ENCODE data around the gene NKD1.
A peak's percentile ranks its signal among the peaks of the same experiment; 100 is the strongest.

Gene NKD1

GRCh38 chr16:50587543-50587942 lies 39.3 kb downstream of the NKD1 start:
- Histone ChIP-seq H3K9ac (ENCODE audit: low read length) (no peak overlapping the region), H3K27me3 (replicated peaks; ENCODE audit: control insufficient read depth, insufficient read depth, low read length) (peaks cover 4% of the 10 kb centered on the region)
- no peak for DNase-seq (ENCODE audit: low read depth)

GRCh38 chr16:50588276-50588675 lies 40.1 kb downstream of the NKD1 start:
- H3K27me3 ChIP-seq (replicated peaks; ENCODE audit: control insufficient read depth, insufficient read depth, low read length): peaks cover 9% of the 10 kb centered on the region
- H3K9ac ChIP-seq (ENCODE audit: low read length): no peak overlapping the region
- DNase-seq (ENCODE audit: low read depth): no peak
- H3K4me3 ChIP-seq (ENCODE audit: low read length): no peak overlapping the region
- H3K36me3 ChIP-seq (ENCODE audit: control insufficient read depth, insufficient read depth, low read length, severe bottlenecking): no peaks in the 10 kb centered on the region
- peaks cover 6% of the 10 kb centered on the region for H3K9me3 ChIP-seq (ENCODE audit: control insufficient read depth, low read length)
- H3K4me1 ChIP-seq (ENCODE audit: control insufficient read depth, insufficient read depth, low read length): peaks cover 23% of the 10 kb centered on the region

More at GRCh38 chr16:50587543-50587942, 39.3 kb downstream of the NKD1 start:
- H3K4me3 ChIP-seq (ENCODE audit: low read length): no peak overlapping the region
- H3K9me3 ChIP-seq (ENCODE audit: control insufficient read depth, low read length): peaks cover 6% of the 10 kb centered on the region
- H3K4me1 ChIP-seq (ENCODE audit: control insufficient read depth, insufficient read depth, low read length): peaks cover 19% of the 10 kb centered on the region
- H3K36me3 ChIP-seq (ENCODE audit: control insufficient read depth, insufficient read depth, low read length, severe bottlenecking): no peaks in the 10 kb centered on the region

GRCh38 chr16:50591209-50591608 lies 43.0 kb downstream of the NKD1 start:
- H3K9me3 ChIP-seq (ENCODE audit: control insufficient read depth, low read length): peaks cover 6% of the 10 kb centered on the region
- no peak overlapping the region for H3K4me3 ChIP-seq (ENCODE audit: low read length)
- no peaks in the 10 kb centered on the region for H3K36me3 ChIP-seq (ENCODE audit: control insufficient read depth, insufficient read depth, low read length, severe bottlenecking)
- peaks cover 24% of the 10 kb centered on the region for H3K27me3 ChIP-seq (replicated peaks; ENCODE audit: control insufficient read depth, insufficient read depth, low read length)
- H3K9ac ChIP-seq (ENCODE audit: low read length): no peak overlapping the region
- DNase-seq (ENCODE audit: low read depth): no peak
- H3K4me1 ChIP-seq (ENCODE audit: control insufficient read depth, insufficient read depth, low read length): peaks cover 9% of the 10 kb centered on the region

DNA sequence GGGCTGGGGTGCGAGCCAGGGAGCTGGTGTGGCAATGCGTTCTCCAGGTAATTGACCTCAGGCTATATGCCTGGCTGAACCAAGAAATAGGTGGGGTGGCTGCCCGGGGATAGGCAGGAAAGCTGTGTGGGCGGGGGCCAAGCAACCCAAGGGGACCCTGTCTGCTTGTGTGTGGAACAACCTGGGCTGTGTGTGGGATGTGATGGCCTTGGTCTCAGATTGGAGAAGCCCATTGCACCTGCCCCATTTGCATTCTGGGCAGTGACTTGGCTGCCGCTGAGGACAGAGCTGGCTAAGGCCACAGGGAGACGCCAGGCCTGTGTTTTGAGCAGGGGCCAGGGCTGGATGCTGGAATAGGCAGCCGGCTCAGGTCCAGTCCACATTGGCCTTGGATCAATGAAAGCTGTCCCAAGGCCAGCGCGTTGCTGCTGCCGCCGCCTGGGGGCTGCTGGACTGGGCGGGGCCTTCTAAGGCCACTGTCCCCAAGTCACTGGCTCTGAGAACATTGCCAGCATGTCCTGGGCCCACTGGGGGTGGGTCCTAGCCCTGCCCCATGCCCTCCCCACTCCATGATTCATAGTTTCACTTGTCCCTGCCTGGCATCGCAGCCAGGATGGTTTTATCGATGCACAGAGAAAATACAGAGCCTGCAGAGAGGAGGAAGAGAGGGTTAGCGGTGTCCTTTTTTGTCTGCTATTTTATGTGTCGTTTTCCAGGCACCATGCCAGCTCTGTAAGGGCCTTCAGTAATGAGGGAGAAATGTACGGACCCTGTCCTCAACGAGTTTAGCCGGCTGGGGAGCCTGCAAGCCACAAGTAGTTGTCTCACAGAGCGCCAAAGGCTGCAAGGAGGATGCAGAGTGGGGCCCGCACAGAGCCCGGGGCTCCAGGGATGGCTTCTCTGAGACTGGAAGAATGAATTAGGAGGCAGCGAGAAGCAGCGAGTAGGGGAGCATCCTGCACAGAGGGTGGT lies 43.9 kb downstream of the NKD1 start:
- Histone ChIP-seq H3K4me1 (ENCODE audit: control insufficient read depth, insufficient read depth, low read length) (peaks cover 9% of the 10 kb centered on the region), H3K4me3 (ENCODE audit: low read length) (peak overlapping the region; percentile 57), H3K27me3 (replicated peaks; ENCODE audit: control insufficient read depth, insufficient read depth, low read length) (peaks cover 25% of the 10 kb centered on the region), H3K36me3 (ENCODE audit: control insufficient read depth, insufficient read depth, low read length, severe bottlenecking) (no peaks in the 10 kb centered on the region), H3K9me3 (ENCODE audit: control insufficient read depth, low read length) (peaks cover 4% of the 10 kb centered on the region), H3K9ac (ENCODE audit: low read length) (no peak overlapping the region)
- DNase-seq (ENCODE audit: low read depth): no peak

DNA sequence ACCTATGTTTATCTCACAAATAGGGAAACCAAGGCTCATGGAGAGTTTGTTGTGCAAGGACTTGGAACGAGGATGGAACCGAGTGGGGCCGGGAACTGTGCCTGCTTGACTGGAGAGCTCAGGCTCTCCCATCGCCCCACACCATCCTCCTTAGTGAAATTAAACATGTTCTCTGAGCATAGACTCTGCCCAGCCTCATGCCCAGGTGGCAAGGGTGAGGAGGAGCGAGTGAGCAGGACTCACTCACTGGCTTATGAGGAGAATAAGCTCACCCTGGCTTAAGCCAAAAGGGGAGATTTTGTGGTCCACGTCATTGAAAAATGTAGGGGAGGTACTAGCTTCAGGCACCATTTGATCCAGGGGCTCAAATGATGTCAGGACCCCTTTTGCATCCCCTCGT lies 44.8 kb downstream of the NKD1 start:
- no peak overlapping the region for H3K9ac ChIP-seq (ENCODE audit: low read length)
- H3K4me3 ChIP-seq (ENCODE audit: low read length): no peak overlapping the region
- no peaks in the 10 kb centered on the region for H3K9me3 ChIP-seq (ENCODE audit: control insufficient read depth, low read length)
- peaks cover 9% of the 10 kb centered on the region for H3K4me1 ChIP-seq (ENCODE audit: control insufficient read depth, insufficient read depth, low read length)
- no peaks in the 10 kb centered on the region for H3K36me3 ChIP-seq (ENCODE audit: control insufficient read depth, insufficient read depth, low read length, severe bottlenecking)
- peaks cover 25% of the 10 kb centered on the region for H3K27me3 ChIP-seq (replicated peaks; ENCODE audit: control insufficient read depth, insufficient read depth, low read length)
- DNase-seq (ENCODE audit: low read depth): no peak

DNA sequence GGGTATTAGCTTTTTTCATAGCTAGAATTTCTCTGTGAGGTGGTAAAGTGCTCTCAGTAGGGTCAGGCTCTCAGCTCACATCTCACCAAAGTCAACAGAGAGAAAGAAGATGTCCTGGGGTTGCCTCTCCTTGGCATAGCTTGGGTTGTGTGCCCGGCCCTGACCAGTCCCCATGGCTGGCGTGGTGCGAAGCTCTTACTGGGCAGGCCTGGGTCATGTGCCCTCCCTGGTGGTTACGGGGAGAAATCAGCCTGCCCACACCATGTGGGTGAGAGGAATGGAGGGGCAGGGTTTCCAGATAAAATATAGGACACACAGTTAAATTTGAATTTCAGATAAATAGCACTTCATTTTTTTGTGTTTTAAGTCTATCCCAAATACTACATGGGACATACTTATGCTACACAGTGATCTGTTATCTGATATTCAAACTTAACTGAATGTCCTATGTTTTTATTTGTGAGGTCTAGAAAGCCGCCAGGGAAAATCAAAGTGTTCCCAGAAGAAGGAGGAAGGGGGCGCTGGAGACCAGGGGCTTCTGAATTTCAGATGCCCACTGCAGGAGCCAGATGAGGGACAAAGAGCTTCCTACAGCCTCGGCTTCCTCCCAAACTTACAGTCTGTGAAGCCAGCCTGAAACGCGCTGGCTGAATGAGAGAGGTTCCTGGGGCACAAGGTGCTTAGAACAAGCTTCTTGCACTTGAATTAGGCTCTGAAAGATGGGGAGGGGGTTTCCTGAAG lies 45.4 kb downstream of the NKD1 start:
- peaks cover 25% of the 10 kb centered on the region for H3K27me3 ChIP-seq (replicated peaks; ENCODE audit: control insufficient read depth, insufficient read depth, low read length)
- DNase-seq (ENCODE audit: low read depth): peak; percentile 31
- no peaks in the 10 kb centered on the region for H3K9me3 ChIP-seq (ENCODE audit: control insufficient read depth, low read length)
- H3K36me3 ChIP-seq (ENCODE audit: control insufficient read depth, insufficient read depth, low read length, severe bottlenecking): no peaks in the 10 kb centered on the region
- H3K4me3 ChIP-seq (ENCODE audit: low read length): no peak overlapping the region
- H3K9ac ChIP-seq (ENCODE audit: low read length): no peak overlapping the region
- peaks cover 9% of the 10 kb centered on the region for H3K4me1 ChIP-seq (ENCODE audit: control insufficient read depth, insufficient read depth, low read length)

DNA sequence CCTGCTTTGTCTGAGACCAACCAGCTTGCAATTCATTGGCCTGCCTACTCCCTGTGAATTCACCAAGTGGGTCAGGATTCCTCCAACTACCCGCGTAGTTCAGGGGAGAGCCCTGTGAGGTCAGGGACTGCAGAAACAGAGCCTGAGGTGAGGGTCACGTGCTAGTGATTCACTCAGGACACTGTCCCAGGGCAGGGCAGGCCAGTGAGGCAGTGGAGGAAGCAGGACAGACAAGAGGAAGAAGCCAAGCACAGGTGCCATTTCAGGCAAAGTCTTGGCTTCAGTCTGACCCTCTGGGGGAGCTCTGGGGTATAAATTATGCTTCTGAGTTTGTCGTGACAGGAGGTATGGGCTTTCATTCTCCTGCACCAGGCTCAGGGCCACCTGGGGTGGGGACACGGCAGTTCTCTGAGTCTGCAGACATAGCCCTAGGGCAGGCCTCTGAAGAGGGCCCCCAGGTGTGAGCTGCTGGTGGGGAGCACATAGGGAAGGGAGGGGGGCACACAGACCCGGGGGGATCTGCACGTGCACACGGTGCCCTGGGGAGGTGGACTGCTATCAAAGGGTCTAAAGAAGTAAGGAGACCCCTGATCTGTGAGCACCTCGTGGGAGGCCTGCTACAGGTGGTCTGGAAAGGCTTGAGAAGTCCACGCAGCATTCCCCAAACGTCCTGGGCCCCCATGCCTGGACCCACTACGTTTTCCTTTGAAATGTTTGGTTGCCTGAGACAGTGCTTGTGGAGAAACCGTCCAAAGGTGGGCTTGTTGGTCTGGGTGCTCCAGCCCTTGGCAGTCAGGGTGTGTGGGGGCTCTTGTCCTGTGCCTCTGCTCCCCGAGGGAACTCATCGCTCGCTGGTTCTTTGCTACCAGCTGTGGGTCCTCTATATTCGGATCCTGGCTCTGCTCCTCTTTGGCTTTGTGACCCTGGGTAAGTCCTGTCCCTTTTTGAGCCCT lies 46.4 kb downstream of the NKD1 start:
- H3K4me3 ChIP-seq (ENCODE audit: low read length): no peak overlapping the region
- DNase-seq (ENCODE audit: low read depth): no peak
- no peak overlapping the region for H3K9ac ChIP-seq (ENCODE audit: low read length)
- H3K27me3 ChIP-seq (replicated peaks; ENCODE audit: control insufficient read depth, insufficient read depth, low read length): peaks cover 25% of the 10 kb centered on the region
- H3K4me1 ChIP-seq (ENCODE audit: control insufficient read depth, insufficient read depth, low read length): peaks cover 9% of the 10 kb centered on the region
- H3K36me3 ChIP-seq (ENCODE audit: control insufficient read depth, insufficient read depth, low read length, severe bottlenecking): no peaks in the 10 kb centered on the region
- H3K9me3 ChIP-seq (ENCODE audit: control insufficient read depth, low read length): no peaks in the 10 kb centered on the region

DNA sequence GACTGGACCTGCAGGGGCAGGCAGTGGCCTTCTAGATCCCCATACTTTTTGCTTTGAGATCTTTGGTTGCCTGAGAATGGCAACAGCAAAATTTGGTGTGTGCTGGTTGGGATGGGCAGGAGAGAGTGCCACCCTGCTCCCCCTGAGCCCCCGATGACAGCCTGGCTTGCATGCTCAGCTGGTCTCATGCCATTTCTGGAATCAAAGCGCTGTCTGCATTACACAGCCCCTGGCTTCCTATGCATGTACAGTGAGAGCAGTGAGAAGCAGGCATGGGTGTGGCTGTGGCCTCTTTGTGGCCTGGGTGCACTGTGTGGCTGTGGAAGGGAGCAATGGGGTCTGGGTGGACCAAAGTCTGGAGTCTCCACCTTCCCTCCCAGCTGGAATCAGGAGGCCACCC lies 47.7 kb downstream of the NKD1 start:
- H3K9me3 ChIP-seq (ENCODE audit: control insufficient read depth, low read length): no peaks in the 10 kb centered on the region
- no peak overlapping the region for H3K9ac ChIP-seq (ENCODE audit: low read length)

GRCh38 chr16:50596762-50597450 lies 48.7 kb downstream of the NKD1 start:
- Histone ChIP-seq H3K4me3 (ENCODE audit: low read length) (no peak overlapping the region), H3K36me3 (ENCODE audit: control insufficient read depth, insufficient read depth, low read length, severe bottlenecking) (no peaks in the 10 kb centered on the region), H3K9ac (ENCODE audit: low read length) (no peak overlapping the region), H3K9me3 (ENCODE audit: control insufficient read depth, low read length) (no peaks in the 10 kb centered on the region), H3K27me3 (replicated peaks; ENCODE audit: control insufficient read depth, insufficient read depth, low read length) (peaks cover 25% of the 10 kb centered on the region), H3K4me1 (ENCODE audit: control insufficient read depth, insufficient read depth, low read length) (peaks cover 15% of the 10 kb centered on the region)
- DNase-seq (ENCODE audit: low read depth): no peak

More for the DNA sequence above, 47.7 kb downstream of the NKD1 start:
- Histone ChIP-seq H3K4me3 (ENCODE audit: low read length) (no peak overlapping the region), H3K36me3 (ENCODE audit: control insufficient read depth, insufficient read depth, low read length, severe bottlenecking) (no peaks in the 10 kb centered on the region), H3K4me1 (ENCODE audit: control insufficient read depth, insufficient read depth, low read length) (peaks cover 14% of the 10 kb centered on the region), H3K27me3 (replicated peaks; ENCODE audit: control insufficient read depth, insufficient read depth, low read length) (peaks cover 25% of the 10 kb centered on the region)
- DNase-seq (ENCODE audit: low read depth): no peak

- no peak for DNase-seq (ENCODE audit: low read depth)
- Histone ChIP-seq H3K4me3 (ENCODE audit: low read length) (no peak overlapping the region), H3K36me3 (ENCODE audit: control insufficient read depth, insufficient read depth, low read length, severe bottlenecking) (no peaks in the 10 kb centered on the region), H3K27me3 (replicated peaks; ENCODE audit: control insufficient read depth, insufficient read depth, low read length) (peaks cover 25% of the 10 kb centered on the region), H3K4me1 (ENCODE audit: control insufficient read depth, insufficient read depth, low read length) (peaks cover 9% of the 10 kb centered on the region), H3K9me3 (ENCODE audit: control insufficient read depth, low read length) (no peaks in the 10 kb centered on the region), H3K9ac (ENCODE audit: low read length) (no peak overlapping the region)
Observed at GRCh38 chr16:50597563-50598255, 49.5 kb downstream of the NKD1 start.
